Heart left ventricle (tissue), 13 donors: ENCODE data around the gene PREP.

Source experiments
- POLR2A ChIP-seq, 2 donors: fragments of 450-650 bp; IDR thresholded peaks; one replicate each; pipeline ENCODE4 v1.6.1; 2017; ENCODE audit warnings: antibody characterized with exemption in 2 of 2, mild to moderate bottlenecking in 2 of 2, moderate library complexity in 2 of 2
- TF ChIP-seq, protein P1 (sequence below), 12 donors: fragments of 200-600 bp; sonication (generic) in 4 of 12; IDR thresholded peaks; one replicate each; pipeline versions ENCODE4 v1.5.0 to v1.8.0; 2018 to 2022; ENCODE audit warnings: antibody characterized with exemption in 12 of 12, mild to moderate bottlenecking in 5 of 12
- donor health status: ischemic (EF 13 %, LVEDD 7.1; RV severe dilation, severe dysfunction).
- donor health status: DM: no; HTN: yes; CAD: no.
- donor health status: DM: no; HTN: no; CAD: no.
- donor health status: ischemic (EF 25% LVEDD 6.9; RV normal size, moderate dysfunction).
- donor health status: ischemic (EF 25% LVEDD 5.7; RV mildly dilated, moderate dysfunction).
- donor health status: ischemic (EF 35%, LVEDD 5.7; RV mildly dilated, moderate dysfunction).
- donor health status: nonischemic (EF 11% LVEDD 7.7; RV severe dilation, severe dysfunction).
- donor health status: DM: yes; HTN: yes; CAD: no.
- donor health status: PGD.
- donor health status: ischemic (EF 29% LVEDD 5.4; RV normal size, mild dysfunction).
- donor health status: nonischemic (EF 23%, LVEDD 6.1; RV moderate dilation, normal function).

DNA sequence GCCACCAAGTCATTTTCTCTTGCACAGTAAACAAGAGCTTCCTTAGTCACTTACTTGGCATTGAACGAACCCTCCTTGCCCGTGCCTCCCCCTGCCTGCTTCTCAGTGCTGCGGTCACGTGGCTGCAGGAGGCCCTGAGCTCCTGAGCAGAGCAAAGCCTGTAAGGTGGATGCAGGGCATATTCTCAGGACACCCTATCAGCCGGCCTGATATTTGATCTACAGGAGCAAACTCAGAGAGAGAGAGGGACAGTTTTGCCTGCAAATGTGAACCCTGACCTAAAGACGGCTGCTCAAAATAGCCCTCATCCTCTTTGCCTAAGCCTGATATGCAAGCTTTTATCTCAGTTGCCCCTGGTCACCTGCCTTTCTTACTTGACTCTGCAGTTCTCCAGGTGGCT is 130.1 kb downstream of the PREP start:
- no peak for TF ChIP-seq POLR2A (IDR thresholded peaks at IDR 0.05)
- TF ChIP-seq, protein P1, sequence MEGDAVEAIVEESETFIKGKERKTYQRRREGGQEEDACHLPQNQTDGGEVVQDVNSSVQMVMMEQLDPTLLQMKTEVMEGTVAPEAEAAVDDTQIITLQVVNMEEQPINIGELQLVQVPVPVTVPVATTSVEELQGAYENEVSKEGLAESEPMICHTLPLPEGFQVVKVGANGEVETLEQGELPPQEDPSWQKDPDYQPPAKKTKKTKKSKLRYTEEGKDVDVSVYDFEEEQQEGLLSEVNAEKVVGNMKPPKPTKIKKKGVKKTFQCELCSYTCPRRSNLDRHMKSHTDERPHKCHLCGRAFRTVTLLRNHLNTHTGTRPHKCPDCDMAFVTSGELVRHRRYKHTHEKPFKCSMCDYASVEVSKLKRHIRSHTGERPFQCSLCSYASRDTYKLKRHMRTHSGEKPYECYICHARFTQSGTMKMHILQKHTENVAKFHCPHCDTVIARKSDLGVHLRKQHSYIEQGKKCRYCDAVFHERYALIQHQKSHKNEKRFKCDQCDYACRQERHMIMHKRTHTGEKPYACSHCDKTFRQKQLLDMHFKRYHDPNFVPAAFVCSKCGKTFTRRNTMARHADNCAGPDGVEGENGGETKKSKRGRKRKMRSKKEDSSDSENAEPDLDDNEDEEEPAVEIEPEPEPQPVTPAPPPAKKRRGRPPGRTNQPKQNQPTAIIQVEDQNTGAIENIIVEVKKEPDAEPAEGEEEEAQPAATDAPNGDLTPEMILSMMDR (IDR thresholded peaks at IDR 0.05), result no peak
